H9 (cell line): ENCODE data around the gene ASS1. TPM values are rescaled to one million over a fixed set of nuclear protein-coding genes. Genes with fewer than 3 reads are reported as not detected.

ENCODE experiments used
- DNase-seq: peaks from one replicate; pipeline ENCODE4 v3.0.0-alpha.2; 2017
- H2AFZ ChIP-seq: one replicate; pipeline ENCODE4 v1.6.1; 2013; ENCODE audit warnings: mild to moderate bottlenecking, low read length, control low read depth, moderate library complexity
- H2AK5ac ChIP-seq: 2 replicates; pipeline ENCODE4 v1.6.1; 2013; ENCODE audit warnings: low read length, control low read depth, mixed read lengths; ENCODE audit not compliant: insufficient read length
- H2BK120ac ChIP-seq: one replicate; pipeline ENCODE4 v1.6.1; 2013; ENCODE audit warnings: low read depth, mild to moderate bottlenecking, low read length, control low read depth, inconsistent platforms; ENCODE audit not compliant: poor library complexity, severe bottlenecking
- H2BK12ac ChIP-seq: 2 replicates; pipeline ENCODE4 v1.6.1; 2013; ENCODE audit warnings: low read length, control low read depth, mixed read lengths, low read depth; ENCODE audit not compliant: insufficient read length
- H2BK15ac ChIP-seq: 2 replicates; pipeline ENCODE4 v1.6.1; 2013; ENCODE audit warnings: low read depth, low read length, control low read depth
- H2BK20ac ChIP-seq: one replicate; pipeline ENCODE4 v1.6.1; 2013; ENCODE audit warnings: low read depth, mild to moderate bottlenecking, low read length, control low read depth, inconsistent platforms; ENCODE audit not compliant: poor library complexity, severe bottlenecking
- H2BK5ac ChIP-seq: 2 replicates; pipeline ENCODE4 v1.6.1; 2013; ENCODE audit warnings: low read length, control low read depth, mixed read lengths; ENCODE audit not compliant: insufficient read length
- H3K14ac ChIP-seq: 2 replicates; pipeline ENCODE4 v1.6.1; 2013; ENCODE audit warnings: low read length, control low read depth; ENCODE audit not compliant: insufficient read depth
- H3K18ac ChIP-seq: 2 replicates; pipeline ENCODE4 v1.6.1; 2013; ENCODE audit warnings: low read depth, mild to moderate bottlenecking, mixed read lengths, low read length, control low read depth; ENCODE audit not compliant: insufficient read length
- H3K23ac ChIP-seq: 2 replicates; pipeline ENCODE4 v1.6.1; 2013; ENCODE audit warnings: low read length, control low read depth, mixed read lengths, low read depth; ENCODE audit not compliant: insufficient read length
- H3K23me2 ChIP-seq: 2 replicates; pipeline ENCODE4 v1.6.1; 2013; ENCODE audit warnings: low read depth, mild to moderate bottlenecking, mixed read lengths, low read length, control low read depth; ENCODE audit not compliant: insufficient read length, poor library complexity, severe bottlenecking
- H3K27ac ChIP-seq: 2 replicates; pipeline ENCODE4 v1.5.1; 2013; ENCODE audit warnings: low read length, control low read depth, mixed read lengths, low read depth; ENCODE audit not compliant: insufficient read length
- H3K27me3 ChIP-seq: 2 replicates; pipeline ENCODE4 v1.6.1; 2013; ENCODE audit warnings: low read length, control low read depth, inconsistent platforms; ENCODE audit not compliant: insufficient read depth
- H3K4ac ChIP-seq: 2 replicates; pipeline ENCODE4 v1.6.1; 2013; ENCODE audit warnings: low read depth, mild to moderate bottlenecking, control low read depth, inconsistent platforms, low read length, moderate library complexity
- H3K4me1 ChIP-seq: 2 replicates; pipeline ENCODE4 v1.6.1; 2013; ENCODE audit warnings: low read length, control low read depth, inconsistent platforms; ENCODE audit not compliant: insufficient read depth
- H3K4me2 ChIP-seq: 2 replicates; pipeline ENCODE4 v1.6.1; 2013; ENCODE audit warnings: low read length, control low read depth, mixed read lengths; ENCODE audit not compliant: insufficient read length, insufficient read depth
- H3K56ac ChIP-seq: 2 replicates; pipeline ENCODE4 v1.6.1; 2013; ENCODE audit warnings: low read depth, mild to moderate bottlenecking, mixed read lengths, low read length, control low read depth; ENCODE audit not compliant: insufficient read length
- H3K79me1 ChIP-seq: 2 replicates; pipeline ENCODE4 v1.6.1; 2013; ENCODE audit warnings: low read depth, mild to moderate bottlenecking, moderate library complexity, low read length, control low read depth, inconsistent platforms; ENCODE audit not compliant: insufficient read depth, poor library complexity, severe bottlenecking
- H3K79me2 ChIP-seq: 2 replicates; pipeline ENCODE4 v1.6.1; 2013; ENCODE audit warnings: low read length, control low read depth, inconsistent platforms; ENCODE audit not compliant: insufficient read depth
- H3K9ac ChIP-seq: 2 replicates; pipeline ENCODE4 v1.6.1; 2013; ENCODE audit warnings: low read length, control low read depth, mixed read lengths; ENCODE audit not compliant: insufficient read length; ENCODE audit errors: extremely low read depth
- H3K9me3 ChIP-seq: one replicate; pipeline ENCODE4 v1.6.1; 2013; ENCODE audit warnings: low read depth, low read length, inconsistent platforms; ENCODE audit not compliant: control insufficient read depth
- H3T11ph ChIP-seq: one replicate; pipeline ENCODE4 v1.6.1; 2013; ENCODE audit warnings: mild to moderate bottlenecking, low read length, control low read depth, inconsistent platforms
- H4K20me1 ChIP-seq: one replicate; pipeline ENCODE4 v1.6.1; 2013; ENCODE audit not compliant: control insufficient read depth, insufficient read length, insufficient read depth
- H4K5ac ChIP-seq: 2 replicates; pipeline ENCODE4 v1.6.1; 2013; ENCODE audit warnings: low read depth, mild to moderate bottlenecking, mixed read lengths, low read length, control low read depth; ENCODE audit not compliant: insufficient read length
- H4K8ac ChIP-seq: replicated peaks from 2 replicates; pipeline ENCODE4 v1.6.1; 2013; ENCODE audit warnings: low read length, control low read depth, mixed read lengths, low read depth; ENCODE audit not compliant: insufficient read length
- H4K91ac ChIP-seq: 2 replicates; pipeline ENCODE4 v1.6.1; 2013; ENCODE audit warnings: low read depth, mild to moderate bottlenecking, moderate library complexity, mixed read lengths, low read length, control low read depth; ENCODE audit not compliant: insufficient read length
- H3K27ac Mint-ChIP-seq, 3 experiments: 2 replicates in 2 of 3; 3 replicates in 1 of 3; pipeline ENCODE4 v1.8.0; 2020 to 2021; ENCODE audit warnings: mixed read lengths in 3 of 3, mild to moderate bottlenecking in 1 of 3, moderate library complexity in 1 of 3
- H3K27me3 Mint-ChIP-seq: 2 replicates; pipeline ENCODE4 v1.8.0; 2021; ENCODE audit warnings: low read depth, mild to moderate bottlenecking, moderate library complexity, mixed read lengths
- H3K36me3 Mint-ChIP-seq, 3 experiments: 2 replicates in 2 of 3; 3 replicates in 1 of 3; pipeline ENCODE4 v1.8.0; 2020 to 2021; ENCODE audit warnings: low read depth in 3 of 3, mixed read lengths in 3 of 3; ENCODE audit not compliant: insufficient read depth in 1 of 3
- H3K4me1 Mint-ChIP-seq, 2 experiments: 2 replicates each; pipeline ENCODE4 v1.8.0; 2020; ENCODE audit warnings: mixed read lengths in 2 of 2
- H3K4me3 Mint-ChIP-seq, 2 experiments: 2 replicates in 1 of 2; 3 replicates in 1 of 2; pipeline ENCODE4 v1.8.0; 2020 to 2021; ENCODE audit warnings: mild to moderate bottlenecking in 2 of 2, mixed read lengths in 2 of 2, moderate library complexity in 1 of 2
- H3K9me3 Mint-ChIP-seq, 2 experiments: 2 replicates in 1 of 2; 3 replicates in 1 of 2; pipeline ENCODE4 v1.8.0; 2020; ENCODE audit warnings: mild to moderate bottlenecking in 2 of 2, mixed read lengths in 2 of 2, moderate library complexity in 1 of 2
- WGBS: extraction: QIAGEN DNeasy Blood & Tissue Kit; methylation state at CpG from one replicate; pipeline ENCODE4 v1.1.7; 2013; ENCODE audit warnings: missing lambda C conversion rate, low lambda C conversion rate, mixed read lengths; ENCODE audit not compliant: insufficient read length; ENCODE audit errors: extremely low coverage; 5-methylcytosine and 5-hydroxymethylcytosine counted together
- total RNA-seq: library from RNA; stranded (reverse); gene quantifications from 2 replicates; pipeline ENCODE4 v1.2.1, GENCODE V29; 2021
- TF ChIP-seq, protein P1 (sequence below): fragments of 200-600 bp; sonication (generic); conservative IDR thresholded peaks from 3 replicates; pipeline ENCODE4 v1.8.0; 2021; ENCODE audit warnings: antibody characterized with exemption, mild to moderate bottlenecking

ASS1 gene
- total RNA-seq, 1 experiment from 2014 or later: 118 TPM

DNA sequence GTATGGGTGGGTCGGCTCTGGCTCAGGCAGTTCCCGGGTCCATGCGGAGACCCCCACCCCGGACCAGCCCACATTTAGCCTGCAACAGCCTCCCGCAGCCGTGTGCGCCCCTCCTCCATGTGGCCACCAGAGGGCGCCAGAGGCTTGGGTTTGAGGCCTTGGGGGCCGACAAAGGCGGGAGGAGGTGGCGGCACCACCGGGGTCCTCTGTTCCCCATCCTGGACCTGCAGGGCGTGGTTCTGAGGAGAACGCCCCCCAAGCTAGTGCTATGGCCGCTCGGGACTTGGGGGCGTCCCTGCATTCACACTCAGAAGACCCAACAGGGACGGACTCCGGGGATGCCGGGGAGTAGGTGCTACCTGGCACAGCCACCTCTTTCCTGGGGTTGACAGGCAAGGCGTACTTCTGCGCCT, 16.5 kb downstream of the ASS1 start:
- no peaks in the 10 kb centered on the region for H3K23me2 ChIP-seq
- peaks cover 3 to 11% (median 6%) of the 10 kb centered on the region in 3 experiments; a peak in 5 of 7 replicates for H3K36me3 Mint-ChIP-seq
- H2AK5ac ChIP-seq: no peak overlapping the region
- no peaks in the 10 kb centered on the region for H4K20me1 ChIP-seq
- no peak overlapping the region for H2AFZ ChIP-seq
- H3K79me2 ChIP-seq: no peaks in the 10 kb centered on the region
- no peaks in the 10 kb centered on the region for H3K9me3 Mint-ChIP-seq
- no peaks in the 10 kb centered on the region for H3K79me1 ChIP-seq
- H3K9me3 ChIP-seq: no peaks in the 10 kb centered on the region
- H3K4me1 Mint-ChIP-seq: peaks cover 0 to 9% of the 10 kb centered on the region in 2 experiments; a peak in 1 of 4 replicates
- no peak overlapping the region for H2BK15ac ChIP-seq
- H3K23ac ChIP-seq: no peak overlapping the region
- no peak overlapping the region for H4K91ac ChIP-seq
- no peak overlapping the region for H2BK5ac ChIP-seq
- H4K5ac ChIP-seq: no peak overlapping the region
- no peak overlapping the region for H3K4me3 Mint-ChIP-seq
- H2BK120ac ChIP-seq: no peak overlapping the region
- TF ChIP-seq, protein P1, sequence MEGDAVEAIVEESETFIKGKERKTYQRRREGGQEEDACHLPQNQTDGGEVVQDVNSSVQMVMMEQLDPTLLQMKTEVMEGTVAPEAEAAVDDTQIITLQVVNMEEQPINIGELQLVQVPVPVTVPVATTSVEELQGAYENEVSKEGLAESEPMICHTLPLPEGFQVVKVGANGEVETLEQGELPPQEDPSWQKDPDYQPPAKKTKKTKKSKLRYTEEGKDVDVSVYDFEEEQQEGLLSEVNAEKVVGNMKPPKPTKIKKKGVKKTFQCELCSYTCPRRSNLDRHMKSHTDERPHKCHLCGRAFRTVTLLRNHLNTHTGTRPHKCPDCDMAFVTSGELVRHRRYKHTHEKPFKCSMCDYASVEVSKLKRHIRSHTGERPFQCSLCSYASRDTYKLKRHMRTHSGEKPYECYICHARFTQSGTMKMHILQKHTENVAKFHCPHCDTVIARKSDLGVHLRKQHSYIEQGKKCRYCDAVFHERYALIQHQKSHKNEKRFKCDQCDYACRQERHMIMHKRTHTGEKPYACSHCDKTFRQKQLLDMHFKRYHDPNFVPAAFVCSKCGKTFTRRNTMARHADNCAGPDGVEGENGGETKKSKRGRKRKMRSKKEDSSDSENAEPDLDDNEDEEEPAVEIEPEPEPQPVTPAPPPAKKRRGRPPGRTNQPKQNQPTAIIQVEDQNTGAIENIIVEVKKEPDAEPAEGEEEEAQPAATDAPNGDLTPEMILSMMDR: peak; percentile 98
- no peak overlapping the region; a peak in 1 of 7 replicates for H3K27ac Mint-ChIP-seq
- H3K14ac ChIP-seq: no peak overlapping the region
- no peaks in the 10 kb centered on the region for H3K27me3 ChIP-seq
- WGBS: no CpG with 5 or more reads among the region's 22 CpGs
- H2BK12ac ChIP-seq: no peak overlapping the region
- no peak overlapping the region for H3K4ac ChIP-seq
- H3K18ac ChIP-seq: no peak overlapping the region
- H3K4me2 ChIP-seq: no peak overlapping the region
- H3T11ph ChIP-seq: no peak overlapping the region
- H4K8ac ChIP-seq: no peak overlapping the region
- no peak overlapping the region for H3K27ac ChIP-seq
- H3K4me1 ChIP-seq: no peaks in the 10 kb centered on the region
- H3K9ac ChIP-seq: no peak overlapping the region
- H3K27me3 Mint-ChIP-seq: no peaks in the 10 kb centered on the region
- DNase-seq: peak; percentile 81
- no peak overlapping the region for H3K56ac ChIP-seq
- H2BK20ac ChIP-seq: no peak overlapping the region
